LHCN-M2 (cell line): ENCODE data around the gene ARHGAP26. TPM values are rescaled to one million over a fixed set of nuclear protein-coding genes. Genes with fewer than 3 reads are reported as not detected.
A peak's percentile ranks its signal among the peaks of the same experiment; 100 is the strongest.

ENCODE experiments used
- DNase-seq: peaks from one replicate; pipeline ENCODE4 v3.0.0-alpha.2; 2012; ENCODE audit warnings: low read depth
- total RNA-seq: library from RNA; depleted of rRNA; stranded (reverse); fragments of >200 nt; gene quantifications from 2 replicates; pipeline ENCODE4 v1.2.3, GENCODE V29; 2014

The ARHGAP26 gene
- total RNA-seq, 1 experiment from 2014 or later: 1.0 TPM

GRCh38 chr5:142872217-142872616, 102.0 kb downstream of the ARHGAP26 start:
- DNase-seq: no peak

DNA sequence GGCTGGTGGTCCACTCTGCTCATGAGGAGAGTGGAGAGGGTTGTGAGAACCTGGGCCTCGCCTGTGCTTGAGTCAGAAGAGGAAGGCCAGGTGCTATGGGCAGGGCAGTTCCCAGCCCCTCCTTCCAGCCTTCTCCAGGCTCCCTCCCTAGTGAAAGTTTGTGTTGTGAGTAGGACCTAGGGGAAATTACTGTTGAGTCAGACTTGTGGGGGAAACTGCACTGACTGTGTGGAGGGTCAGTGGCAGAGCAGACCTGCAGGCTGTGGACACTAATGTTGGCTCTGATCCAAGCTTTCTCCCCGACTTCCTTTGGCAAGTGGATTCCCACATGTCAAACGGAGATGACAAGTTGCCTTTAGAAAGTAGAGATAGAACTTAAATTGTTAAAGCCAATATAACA, 102.6 kb downstream of the ARHGAP26 start:
- DNase-seq: peak; percentile 42

DNA sequence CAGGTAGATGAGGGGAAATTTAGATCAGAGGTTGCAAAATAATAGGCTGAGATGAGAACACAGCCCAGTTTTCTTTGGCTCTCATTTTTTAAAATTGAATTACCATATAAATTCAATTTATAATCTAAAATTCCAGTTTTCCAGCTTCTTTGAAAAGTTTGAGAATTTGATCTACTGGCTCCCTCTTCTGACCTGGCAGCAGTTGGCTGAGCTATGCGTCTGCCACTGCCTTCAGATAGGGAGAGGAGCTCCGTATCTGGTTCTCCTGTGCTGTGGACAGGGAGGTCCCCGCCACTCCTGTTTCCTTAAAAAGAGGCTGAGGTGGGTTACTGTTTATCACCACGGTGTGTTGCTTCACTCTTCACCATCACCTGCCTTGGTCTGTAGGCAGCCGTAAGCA, 103.7 kb downstream of the ARHGAP26 start:
- no peak for DNase-seq

DNA sequence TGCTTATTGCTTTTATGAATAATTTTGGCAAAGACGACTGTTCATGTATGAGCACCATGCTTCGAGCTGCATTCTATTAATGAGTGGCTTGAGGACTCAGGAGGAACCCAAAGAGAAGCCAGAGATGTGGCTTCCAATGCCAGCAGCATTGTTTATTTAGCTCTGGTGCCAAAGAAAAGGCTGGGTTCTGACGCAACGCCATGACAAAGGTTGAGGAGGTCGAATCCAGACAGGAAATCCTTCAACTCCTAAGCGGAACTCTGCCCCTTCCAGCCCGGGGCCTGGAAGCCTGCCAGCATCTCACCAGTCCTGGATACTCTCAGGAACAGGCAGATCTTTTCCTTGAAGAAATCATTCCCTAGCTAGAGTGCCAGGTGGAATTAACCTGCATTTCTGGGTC, 104.4 kb downstream of the ARHGAP26 start:
- peak; percentile 68 for DNase-seq

- DNase-seq: no peak
These were observed 105.8 kb downstream of the ARHGAP26 start for GRCh38 chr5:142875936-142876335.

- no peak for DNase-seq
These were observed 106.6 kb downstream of the ARHGAP26 start for GRCh38 chr5:142876817-142877216.

- no peak for DNase-seq
These were observed 107.9 kb downstream of the ARHGAP26 start for GRCh38 chr5:142878111-142878510.

- no peak for DNase-seq
These were observed 108.5 kb downstream of the ARHGAP26 start for GRCh38 chr5:142878638-142879037.

- peak; percentile 62 for DNase-seq
These were observed 111.1 kb downstream of the ARHGAP26 start for GRCh38 chr5:142881076-142881783.

DNA sequence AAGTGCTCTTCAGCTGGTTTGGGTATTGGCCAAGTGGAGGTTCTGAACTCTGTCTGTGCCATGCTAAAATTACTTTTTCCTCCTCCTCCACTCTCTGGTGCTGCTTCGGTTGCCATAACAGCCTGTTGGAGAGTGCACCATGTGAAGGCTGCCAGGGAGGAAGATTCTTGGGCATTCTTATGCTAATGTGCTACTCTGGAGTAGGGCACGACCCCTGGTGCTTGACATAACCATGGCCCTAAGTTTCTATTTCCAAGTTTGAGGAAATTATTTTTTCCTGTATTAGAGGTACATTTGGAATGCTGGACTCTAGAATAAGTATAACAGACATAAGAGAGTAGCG, 111.6 kb downstream of the ARHGAP26 start:
- DNase-seq: peak; percentile 6

GRCh38 chr5:142883025-142883424, 112.8 kb downstream of the ARHGAP26 start:
- DNase-seq: peak; percentile 68

DNA sequence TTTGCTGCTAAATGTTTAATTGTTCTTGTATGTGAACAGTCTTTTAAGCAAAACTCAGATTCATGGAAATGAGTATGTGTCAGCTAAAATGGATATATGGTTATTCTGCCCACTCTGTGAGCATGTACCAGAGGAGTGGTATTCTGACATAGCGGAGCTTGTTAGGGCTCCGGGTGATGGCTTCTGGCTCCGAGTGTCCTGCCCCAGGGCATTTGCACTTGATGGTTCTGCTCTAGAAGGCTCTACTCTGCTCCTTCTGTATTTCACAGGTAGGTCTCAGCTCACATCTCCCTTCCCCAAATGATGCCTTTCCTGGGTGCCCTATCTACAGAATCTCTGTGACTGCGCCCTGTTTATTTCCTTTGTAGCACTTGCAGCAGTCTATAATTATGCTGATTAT, 113.3 kb downstream of the ARHGAP26 start:
- DNase-seq: no peak

GRCh38 chr5:142884029-142884428, 113.9 kb downstream of the ARHGAP26 start:
- no peak for DNase-seq

DNA sequence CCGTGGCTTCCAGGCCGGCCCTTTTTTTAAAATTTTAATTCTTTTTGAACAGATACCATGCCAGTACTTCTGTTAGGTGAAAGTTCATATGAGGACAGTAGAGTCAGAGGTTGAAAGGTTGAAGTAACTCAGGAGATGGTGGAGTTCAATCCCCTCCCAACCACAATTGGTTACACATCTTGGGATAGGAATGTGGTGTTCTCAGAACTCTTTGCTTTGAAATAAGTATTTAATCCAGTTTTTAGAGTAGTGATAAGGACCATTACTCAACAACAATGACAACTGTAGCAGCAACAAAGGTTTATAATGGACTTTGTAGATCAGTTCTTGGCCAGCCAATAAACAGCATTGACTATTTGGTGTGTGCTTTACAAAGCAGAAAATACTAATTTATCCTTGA, 116.0 kb downstream of the ARHGAP26 start:
- DNase-seq: peak; percentile 64

DNA sequence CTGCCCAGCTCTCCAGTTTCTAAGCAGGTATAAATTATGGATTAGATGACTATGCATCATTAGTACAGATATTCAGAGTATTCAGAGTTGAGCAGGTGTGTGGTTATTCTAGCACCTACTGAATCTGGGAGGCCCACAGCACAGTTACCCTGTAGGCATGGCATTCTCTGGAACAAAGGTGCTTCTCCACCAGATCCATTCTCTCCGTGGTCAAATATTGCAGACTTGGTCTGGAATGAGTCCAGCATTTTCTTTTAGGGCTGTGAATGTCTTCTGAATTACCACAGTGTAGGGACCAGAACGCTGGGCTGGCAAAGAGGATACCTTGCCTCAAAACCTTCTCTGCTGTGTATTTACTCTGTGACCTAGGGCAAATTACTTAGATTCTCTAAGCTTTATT, 116.8 kb downstream of the ARHGAP26 start:
- no peak for DNase-seq

- DNase-seq: peak; percentile 64
These were observed 118.4 kb downstream of the ARHGAP26 start for GRCh38 chr5:142888469-142889085.

DNA sequence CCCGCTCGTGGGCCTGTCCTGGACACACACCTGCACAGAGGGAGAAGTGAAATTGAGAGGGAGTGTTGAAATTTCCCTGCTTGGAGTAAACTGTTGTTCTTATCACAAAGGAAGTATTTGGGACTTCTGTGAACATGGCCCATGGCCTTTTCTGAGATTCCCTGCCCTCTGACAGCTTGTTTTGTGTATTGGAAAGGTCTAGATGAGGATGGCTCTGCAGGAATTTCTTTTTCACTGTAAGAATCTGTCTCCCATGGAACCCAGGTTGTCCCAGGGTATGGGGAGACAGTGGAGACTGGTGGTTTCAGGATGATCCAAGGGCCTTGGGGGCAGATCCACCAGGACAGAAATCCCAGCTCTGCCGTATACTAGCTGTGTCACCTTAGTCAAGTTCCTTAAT, 121.8 kb downstream of the ARHGAP26 start:
- DNase-seq: no peak

DNA sequence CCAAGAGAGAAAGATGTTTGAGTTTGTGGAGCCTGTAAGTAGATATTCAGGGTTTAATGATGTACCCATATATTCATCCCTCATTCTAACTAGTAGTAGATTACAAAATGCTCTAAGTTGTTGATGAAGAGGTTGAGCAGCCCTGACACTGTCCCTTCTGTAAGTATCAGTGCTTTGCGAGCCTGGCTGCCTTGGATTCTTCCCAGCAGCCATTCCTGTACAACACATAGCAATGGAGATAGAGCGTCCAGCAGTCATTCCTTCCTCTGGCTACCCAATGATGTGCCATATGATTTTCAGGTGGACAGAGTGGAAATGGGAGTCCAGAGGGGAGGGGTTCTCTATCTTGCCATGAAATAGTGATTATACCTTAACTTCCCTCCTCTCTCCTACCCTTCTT, 124.1 kb downstream of the ARHGAP26 start:
- no peak for DNase-seq

DNA sequence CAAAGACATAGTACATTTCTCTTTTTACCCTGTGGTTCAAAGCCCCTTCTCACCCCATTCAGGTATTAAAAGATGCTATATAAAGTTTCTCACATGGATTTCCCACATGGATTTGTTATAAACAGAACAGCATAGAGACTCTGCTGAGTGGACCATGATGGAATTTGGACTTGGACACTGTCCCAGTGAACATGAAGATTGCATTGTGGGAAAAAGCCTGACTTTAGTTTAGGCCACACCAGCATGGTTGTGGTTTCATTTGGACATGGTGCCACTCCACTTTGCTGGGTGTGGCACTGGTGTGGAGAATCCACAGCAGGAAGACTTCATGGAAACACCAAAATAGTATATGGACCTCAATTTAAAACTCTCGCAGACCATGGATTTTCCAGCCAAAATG, 124.6 kb downstream of the ARHGAP26 start:
- DNase-seq: peak; percentile 51

- DNase-seq: no peak
These were observed 126.3 kb downstream of the ARHGAP26 start for GRCh38 chr5:142896325-142897007.

DNA sequence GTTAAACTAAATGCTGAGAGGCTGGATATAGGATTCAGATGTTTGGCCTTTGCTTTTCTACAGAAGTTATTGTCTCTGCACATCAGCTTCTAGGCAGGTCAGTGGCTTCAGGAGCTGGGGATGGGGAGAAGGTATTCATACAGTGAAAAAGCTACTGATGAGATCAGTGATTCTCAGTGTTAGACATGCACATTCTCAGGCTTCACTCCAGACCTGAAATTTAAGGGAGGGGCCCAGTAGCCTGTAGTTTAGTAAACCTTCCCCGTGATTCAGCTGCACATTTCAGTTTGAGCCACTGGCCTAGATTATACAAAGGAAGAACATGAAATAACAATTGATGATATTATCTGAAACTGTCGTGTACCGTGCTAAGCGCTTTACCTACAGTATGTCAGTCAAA, 127.2 kb downstream of the ARHGAP26 start:
- no peak for DNase-seq

DNA sequence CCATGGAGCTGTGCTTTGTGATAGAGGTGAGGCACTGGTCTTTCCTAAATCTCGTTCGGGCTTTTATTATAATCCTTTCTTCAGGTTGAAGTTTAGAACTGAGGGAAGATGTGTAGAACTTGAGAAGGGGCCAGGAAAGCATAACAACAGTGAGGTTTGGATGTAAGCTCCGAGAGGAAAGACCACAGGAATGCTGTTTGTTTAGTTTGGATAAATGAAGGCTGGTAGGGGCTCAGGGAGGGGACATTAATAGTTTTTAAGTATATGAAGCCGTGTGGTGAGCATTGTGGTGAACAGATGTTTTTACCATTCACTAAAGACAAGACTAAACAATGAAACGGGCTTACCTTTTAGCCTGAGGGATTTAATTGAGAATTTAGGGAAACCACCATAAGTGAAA, 130.8 kb downstream of the ARHGAP26 start:
- DNase-seq: peak; percentile 71
